HG02642 (cell line): Measurements from ENCODE around the gene SHB.

Experiments
- ATAC-seq: cut with Tn5 transposase; IDR thresholded peaks from one replicate; pipeline ENCODE4 v1.9.1; 2021; ENCODE audit warnings: mild to moderate bottlenecking; ENCODE audit not compliant: unreplicated experiment, poor library complexity

SHB gene

GRCh38 chr9:37923118-37923795 is 145.8 kb downstream of the SHB start:
- ATAC-seq: no peak

- no peak for ATAC-seq
These were observed 146.5 kb downstream of the SHB start for GRCh38 chr9:37922363-37923117.

GRCh38 chr9:37921546-37922300 is 147.3 kb downstream of the SHB start:
- no peak for ATAC-seq

- no peak for ATAC-seq
These were observed 147.9 kb downstream of the SHB start for GRCh38 chr9:37921168-37921510.

GRCh38 chr9:37920471-37921167 is 148.4 kb downstream of the SHB start:
- ATAC-seq: no peak

- ATAC-seq: no peak
These were observed 149.1 kb downstream of the SHB start for GRCh38 chr9:37919956-37920335.

- ATAC-seq: no peak
These were observed 149.6 kb downstream of the SHB start for GRCh38 chr9:37919246-37919955.

- ATAC-seq: no peak
These were observed 150.3 kb downstream of the SHB start for GRCh38 chr9:37918665-37919170.

- no peak for ATAC-seq
These were observed 151.0 kb downstream of the SHB start for GRCh38 chr9:37917801-37918664.

GRCh38 chr9:37917313-37917731 is 151.7 kb downstream of the SHB start:
- ATAC-seq: no peak

GRCh38 chr9:37916471-37917312 is 152.3 kb downstream of the SHB start:
- no peak for ATAC-seq

- ATAC-seq: no peak
These were observed 153.0 kb downstream of the SHB start for GRCh38 chr9:37915911-37916470.

- ATAC-seq: no peak
These were observed 154.2 kb downstream of the SHB start for GRCh38 chr9:37914701-37915358.

- no peak for ATAC-seq
These were observed 154.9 kb downstream of the SHB start for GRCh38 chr9:37914154-37914551.

- ATAC-seq: peak; percentile 72
These were observed 155.4 kb downstream of the SHB start for GRCh38 chr9:37913480-37914153.

GRCh38 chr9:37911271-37911681 is 157.8 kb downstream of the SHB start:
- ATAC-seq: no peak

- ATAC-seq: no peak
These were observed 158.8 kb downstream of the SHB start for GRCh38 chr9:37910271-37910670.
